ENCODE measurements around the gene WBP2.

GRCh38 chr17:75795820-75796607 is 59.1 kb downstream of the WBP2 start:
- no peak for TF ChIP-seq CTCF (IDR thresholded peaks at IDR 0.05)
- no peak for TF ChIP-seq POLR2AphosphoS5 (IDR thresholded peaks at IDR 0.05)
- no peak for TF ChIP-seq POLR2A (IDR thresholded peaks at IDR 0.05)

All from breast epithelium (tissue), 3 donors.